Peyer's patch (tissue), 4 donors: ENCODE measurements around the gene SIK2. TPM values are rescaled to one million over a fixed set of nuclear protein-coding genes. Genes with fewer than 3 reads are reported as not detected.

ENCODE experiments used
- DNase-seq, 3 donors: peaks; one replicate each; pipeline ENCODE4 v3.0.0-alpha.2; 2017 to 2019
- H3K27ac ChIP-seq, 4 donors: fragments of 200-600 bp; sonication (generic); one replicate each; pipeline ENCODE4 v1.5.1; 2016 to 2019
- H3K27me3 ChIP-seq, 2 donors: fragments of 200-600 bp; sonication (generic); one replicate each; pipeline ENCODE4 v1.5.1; 2019
- H3K36me3 ChIP-seq, 3 donors: fragments of 200-600 bp; sonication (generic); one replicate each; pipeline ENCODE4 v1.5.1; 2016 to 2019
- H3K4me1 ChIP-seq, 4 donors: fragments of 200-600 bp; sonication (generic); one replicate each; pipeline ENCODE4 v1.5.1; 2016 to 2019
- H3K4me3 ChIP-seq, 4 donors: fragments of 200-600 bp; sonication (generic); 1 replicate in 3 of 4; 2 replicates in 1 of 4; pipeline ENCODE4 v1.5.1; 2016 to 2019; ENCODE audit warnings: mild to moderate bottlenecking in 1 of 4
- H3K9me3 ChIP-seq, 4 donors: fragments of 200-600 bp; sonication (generic); one replicate each; pipeline ENCODE4 v1.5.1; 2016 to 2019; ENCODE audit warnings: mild to moderate bottlenecking in 1 of 4
- POLR2A ChIP-seq, 2 donors: fragments of 450-650 bp; IDR thresholded peaks; one replicate each; pipeline ENCODE4 v1.5.1; 2017; ENCODE audit warnings: antibody characterized with exemption in 2 of 2, mild to moderate bottlenecking in 2 of 2, moderate library complexity in 2 of 2
- total RNA-seq, 4 donors: library from RNA; depleted of rRNA; stranded (reverse); fragments of >200 nt; gene quantifications; one replicate each; pipeline ENCODE4 v1.1.0, GENCODE V29; 2016
- TF ChIP-seq, protein P1 (sequence below), 6 experiments: fragments of 450-650 bp in 4 of 6; fragments of 200-600 bp in 2 of 6; sonication (generic) in 1 of 6; IDR thresholded peaks; one replicate each; pipeline ENCODE4 v1.5.1; 2017 to 2019; ENCODE audit warnings: antibody characterized with exemption in 6 of 6, mild to moderate bottlenecking in 3 of 6, moderate library complexity in 1 of 6

SIK2 gene
- total RNA-seq, 4 donors from 2014 or later, result 12.4 to 16.3 (median 14.4) TPM

DNA sequence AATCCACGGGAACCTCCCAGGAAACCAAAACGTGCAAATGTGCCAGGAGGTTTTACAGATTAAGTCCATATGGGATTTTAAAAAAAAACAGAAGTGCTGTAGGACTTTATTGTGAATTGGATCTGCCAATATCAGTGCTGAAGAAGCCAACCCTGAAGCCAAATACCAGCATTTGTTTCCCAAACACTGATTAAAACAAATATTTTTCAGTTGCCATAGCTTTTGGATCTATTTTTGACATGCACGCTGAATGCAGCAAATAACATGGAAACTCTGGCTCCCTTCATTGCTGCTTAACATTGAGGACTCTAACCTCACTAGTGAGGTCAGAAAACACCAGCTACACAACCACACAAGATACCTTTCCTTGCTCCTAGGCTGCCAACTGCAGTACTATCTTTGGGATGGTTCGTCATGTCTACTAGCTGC, 28.4 kb upstream of the SIK2 start:
- Histone ChIP-seq H3K27me3 (no peaks in the 10 kb centered on the region), H3K36me3 (no peaks in the 10 kb centered on the region), H3K4me1 (peaks cover 0 to 7% (median 0%) of the 10 kb centered on the region in 4 donors), H3K27ac (peak overlapping the region in 2 of 4 donors; percentile 14 to 19), H3K9me3 (no peaks in the 10 kb centered on the region), H3K4me3 (no peak overlapping the region)
- DNase-seq, result no peak
- TF ChIP-seq, protein P1, sequence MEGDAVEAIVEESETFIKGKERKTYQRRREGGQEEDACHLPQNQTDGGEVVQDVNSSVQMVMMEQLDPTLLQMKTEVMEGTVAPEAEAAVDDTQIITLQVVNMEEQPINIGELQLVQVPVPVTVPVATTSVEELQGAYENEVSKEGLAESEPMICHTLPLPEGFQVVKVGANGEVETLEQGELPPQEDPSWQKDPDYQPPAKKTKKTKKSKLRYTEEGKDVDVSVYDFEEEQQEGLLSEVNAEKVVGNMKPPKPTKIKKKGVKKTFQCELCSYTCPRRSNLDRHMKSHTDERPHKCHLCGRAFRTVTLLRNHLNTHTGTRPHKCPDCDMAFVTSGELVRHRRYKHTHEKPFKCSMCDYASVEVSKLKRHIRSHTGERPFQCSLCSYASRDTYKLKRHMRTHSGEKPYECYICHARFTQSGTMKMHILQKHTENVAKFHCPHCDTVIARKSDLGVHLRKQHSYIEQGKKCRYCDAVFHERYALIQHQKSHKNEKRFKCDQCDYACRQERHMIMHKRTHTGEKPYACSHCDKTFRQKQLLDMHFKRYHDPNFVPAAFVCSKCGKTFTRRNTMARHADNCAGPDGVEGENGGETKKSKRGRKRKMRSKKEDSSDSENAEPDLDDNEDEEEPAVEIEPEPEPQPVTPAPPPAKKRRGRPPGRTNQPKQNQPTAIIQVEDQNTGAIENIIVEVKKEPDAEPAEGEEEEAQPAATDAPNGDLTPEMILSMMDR (IDR thresholded peaks at IDR 0.05), result no peak

GRCh38 chr11:111574373-111575225, 27.6 kb upstream of the SIK2 start:
- no peak for DNase-seq
- Histone ChIP-seq H3K36me3 (no peaks in the 10 kb centered on the region), H3K27me3 (no peaks in the 10 kb centered on the region), H3K27ac (peak overlapping the region in 2 of 4 donors; percentile 14 to 19), H3K9me3 (no peaks in the 10 kb centered on the region), H3K4me1 (peaks cover 0 to 7% (median 0%) of the 10 kb centered on the region in 4 donors), H3K4me3 (no peak overlapping the region)
- TF ChIP-seq POLR2A (IDR thresholded peaks at IDR 0.05), result no peak
- TF ChIP-seq, protein P1 (IDR thresholded peaks at IDR 0.05), result no peak

DNA sequence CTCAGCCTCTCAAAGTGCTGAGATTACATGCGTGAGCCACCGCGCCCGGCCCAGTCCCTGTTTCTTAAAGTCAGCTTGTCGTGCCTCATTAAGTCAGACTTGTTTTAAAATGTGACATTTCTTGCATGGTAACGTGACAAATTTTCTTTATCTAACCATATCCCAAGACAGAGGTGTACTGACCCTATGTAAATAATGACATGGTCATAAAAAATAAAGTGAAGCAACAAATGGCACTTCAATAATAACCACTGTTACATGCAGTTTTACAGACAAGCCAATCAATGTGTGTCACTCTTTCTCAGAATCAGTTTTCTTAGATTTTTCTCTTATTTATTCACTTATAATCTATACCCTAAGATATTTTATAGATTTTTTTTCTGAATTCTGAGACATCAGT, 26.5 kb upstream of the SIK2 start:
- no peak overlapping the region for H3K4me3 ChIP-seq
- DNase-seq, result no peak
- no peaks in the 10 kb centered on the region for H3K9me3 ChIP-seq
- no peak overlapping the region for H3K27ac ChIP-seq
- peaks cover 0 to 7% (median 0%) of the 10 kb centered on the region in 4 donors for H3K4me1 ChIP-seq
- no peak for TF ChIP-seq POLR2A (IDR thresholded peaks at IDR 0.05)
- TF ChIP-seq, protein P1 (IDR thresholded peaks at IDR 0.05), result no peak
- H3K27me3 ChIP-seq, result no peaks in the 10 kb centered on the region
- no peaks in the 10 kb centered on the region for H3K36me3 ChIP-seq

- no peaks in the 10 kb centered on the region for H3K9me3 ChIP-seq
- TF ChIP-seq, protein P1 (IDR thresholded peaks at IDR 0.05), result no peak
- no peak for TF ChIP-seq POLR2A (IDR thresholded peaks at IDR 0.05)
Observed at GRCh38 chr11:111577821-111578220, 24.4 kb upstream of the SIK2 start.

DNA sequence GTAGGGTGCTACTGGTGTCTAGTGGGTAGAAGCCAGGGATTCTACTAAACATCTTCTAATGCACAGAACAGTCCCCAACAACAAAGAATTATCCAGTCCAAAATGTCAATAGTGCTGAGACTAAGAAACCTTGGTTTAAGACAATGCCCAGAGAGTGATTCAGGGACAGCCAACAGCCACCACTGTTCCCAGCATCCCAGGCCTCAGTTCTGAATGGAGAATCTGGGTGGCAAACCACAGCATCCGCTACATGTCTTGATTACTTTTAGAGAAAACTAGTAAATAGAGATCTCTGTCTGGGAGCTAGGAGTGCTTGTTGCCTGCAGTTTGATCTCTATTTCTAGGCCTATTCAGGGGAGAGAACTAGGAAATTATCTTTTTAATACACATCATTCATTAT, 20.9 kb upstream of the SIK2 start:
- TF ChIP-seq, protein P1 (IDR thresholded peaks at IDR 0.05), result no peak
- no peak for TF ChIP-seq POLR2A (IDR thresholded peaks at IDR 0.05)
- Histone ChIP-seq H3K4me1 (no peaks in the 10 kb centered on the region), H3K27ac (no peak overlapping the region), H3K9me3 (no peaks in the 10 kb centered on the region), H3K36me3 (no peaks in the 10 kb centered on the region), H3K4me3 (no peak overlapping the region), H3K27me3 (no peaks in the 10 kb centered on the region)
- DNase-seq, result no peak

More at GRCh38 chr11:111577821-111578220, 24.4 kb upstream of the SIK2 start:
- no peaks in the 10 kb centered on the region for H3K4me1 ChIP-seq
- no peaks in the 10 kb centered on the region for H3K36me3 ChIP-seq
- H3K27ac ChIP-seq, result no peak overlapping the region
- no peak for DNase-seq
- no peaks in the 10 kb centered on the region for H3K27me3 ChIP-seq
- no peak overlapping the region for H3K4me3 ChIP-seq
